ENCODE data around the gene IL1R2. TPM values are rescaled to one million over a fixed set of nuclear protein-coding genes. Genes with fewer than 3 reads are reported as not detected.

IL1R2 gene
- polyA plus RNA-seq, 4 donors: 0.15 to 0.89 (median 0.35) TPM

- DNase-seq (ENCODE audit: low read depth in 4 of 4, low spot score in 3 of 4): no peak
Measured at GRCh38 chr2:102074152-102074783, 82.5 kb downstream of the IL1R2 start.

- no peak for DNase-seq (ENCODE audit: low read depth in 4 of 4, low spot score in 3 of 4)
Measured at GRCh38 chr2:102075479-102075878, 83.7 kb downstream of the IL1R2 start.

DNA sequence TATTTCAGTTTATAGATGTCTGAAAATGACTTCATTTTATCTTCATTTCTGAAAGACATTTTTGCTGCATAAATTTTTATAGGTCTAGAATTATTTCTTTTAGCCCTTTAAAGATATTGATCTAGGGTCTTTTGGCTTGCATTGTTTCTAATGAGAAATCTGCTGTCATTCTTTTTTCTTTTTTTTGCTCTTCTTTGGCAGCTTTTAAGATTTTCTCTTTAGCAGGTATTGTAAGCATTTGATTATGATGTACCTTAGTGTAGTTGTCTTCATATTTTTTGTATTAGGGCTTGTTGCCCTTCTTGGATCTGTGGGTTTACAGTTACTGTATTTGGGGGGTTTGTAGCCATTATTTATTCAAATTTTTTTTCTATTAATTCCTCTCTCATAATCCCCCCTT lies 84.8 kb downstream of the IL1R2 start:
- no peak for DNase-seq (ENCODE audit: low read depth in 4 of 4, low spot score in 3 of 4)

Other genes starting within 250 kb of the IL1R2 start
- 10 to 100 TPM; 21.2 to 48.5 (median 35.5) TPM for gene IL1R1, start 150.8 kb downstream of the IL1R2 start, polyA plus RNA-seq (ENCODE audit: insufficient read length in 4 of 4)
- gene IL1RL2, start 195.1 kb downstream of the IL1R2 start, polyA plus RNA-seq (ENCODE audit: insufficient read length in 4 of 4): 1 to 10 TPM in 3 of 4 donors, under 1 TPM in 1; 0.37 to 1.2 (median 1.1) TPM

All from left renal pelvis (tissue), 4 donors.